ENCODE results near the gene NUP85.
A peak's percentile ranks its signal among the peaks of the same experiment; 100 is the strongest.

Gene NUP85

GRCh38 chr17:75266316-75267152 lies 61.1 kb downstream of the NUP85 start:
- no peak for TF ChIP-seq CTCF (IDR thresholded peaks at IDR 0.05; ENCODE audit: extremely low read depth, insufficient read depth, missing control alignments)
- in situ Hi-C loops (cut with MboI; ENCODE audit: low pct_unique_long_range_greater_than_20kb, low sequenced_read_pairs, unreplicated experiment): no loop called here
- no peak for DNase-seq (ENCODE audit: low spot score)

GRCh38 chr17:75267153-75267410 lies 61.6 kb downstream of the NUP85 start:
- no peak for TF ChIP-seq CTCF (IDR thresholded peaks at IDR 0.05; ENCODE audit: extremely low read depth, insufficient read depth, missing control alignments)
- no peak for DNase-seq (ENCODE audit: low spot score)
- in situ Hi-C loops (cut with MboI; ENCODE audit: low pct_unique_long_range_greater_than_20kb, low sequenced_read_pairs, unreplicated experiment): no loop called here

- no peak for TF ChIP-seq CTCF (IDR thresholded peaks at IDR 0.05; ENCODE audit: extremely low read depth, insufficient read depth, missing control alignments)
- DNase-seq (ENCODE audit: low spot score): no peak
- in situ Hi-C loops (cut with MboI; ENCODE audit: low pct_unique_long_range_greater_than_20kb, low sequenced_read_pairs, unreplicated experiment): no loop called here
Measured at GRCh38 chr17:75267411-75268232, 62.1 kb downstream of the NUP85 start.

- no peak for DNase-seq (ENCODE audit: low spot score)
- in situ Hi-C loops (cut with MboI; ENCODE audit: low pct_unique_long_range_greater_than_20kb, low sequenced_read_pairs, unreplicated experiment): loop anchor here (10.0 kb wide), 1 partner anchor 145 kb away; no protein-coding TSS in a partner anchor
- no peak for TF ChIP-seq CTCF (IDR thresholded peaks at IDR 0.05; ENCODE audit: extremely low read depth, insufficient read depth, missing control alignments)
Measured at GRCh38 chr17:75269844-75270217, 64.4 kb downstream of the NUP85 start.

GRCh38 chr17:75270218-75270965 lies 64.9 kb downstream of the NUP85 start:
- in situ Hi-C loops (cut with MboI; ENCODE audit: low pct_unique_long_range_greater_than_20kb, low sequenced_read_pairs, unreplicated experiment): loop anchor here (10.0 kb wide), 1 partner anchor 144 kb away; no protein-coding TSS in a partner anchor
- peak; percentile 45 for TF ChIP-seq CTCF (IDR thresholded peaks at IDR 0.05; ENCODE audit: extremely low read depth, insufficient read depth, missing control alignments)
- peak; percentile 86 for DNase-seq (ENCODE audit: low spot score)

GRCh38 chr17:75270966-75271232 lies 65.4 kb downstream of the NUP85 start, which contains the start of gene MIF4GD:
Gene MIF4GD, minus strand, starts transcription at chr17:75271231. Its CDS starts 1,036 bp downstream, at chr17:75270195.
- no peak for TF ChIP-seq CTCF (IDR thresholded peaks at IDR 0.05; ENCODE audit: extremely low read depth, insufficient read depth, missing control alignments)
- in situ Hi-C loops (cut with MboI; ENCODE audit: low pct_unique_long_range_greater_than_20kb, low sequenced_read_pairs, unreplicated experiment): loop anchor here (10.0 kb wide), 1 partner anchor 144 kb away; no protein-coding TSS in a partner anchor
- DNase-seq (ENCODE audit: low spot score): no peak
